GM12892 (cell line): ENCODE measurements around the gene GOLPH3L. TPM values are rescaled to one million over a fixed set of nuclear protein-coding genes. Genes with fewer than 3 reads are reported as not detected.
"Not testable (repeated sequence)": the region's sequence is repeated elsewhere in the genome, so short reads cannot be mapped to it uniquely, and the experiment has no call there.

Experiments
- DNase-seq: peaks from one replicate; pipeline ENCODE4 v3.0.0; 2011; ENCODE audit not compliant: insufficient read length
- FAIRE-seq: peaks from 2 replicates; lab custom pipeline; 2011; peaks lifted over from hg19 to GRCh38; lab: Jason Lieb, UNC
- POLR2A ChIP-seq: IDR thresholded peaks from 2 replicates; pipeline ENCODE4 v1.6.1; 2011; ENCODE audit warnings: low read depth, low read length, control low read depth
- POLR2AphosphoS5 ChIP-seq: IDR thresholded peaks from 2 replicates; pipeline ENCODE4 v1.6.1; 2011; ENCODE audit warnings: low read depth, low read length, control low read depth
- TAF1 ChIP-seq: IDR thresholded peaks from 2 replicates; pipeline ENCODE4 v1.6.1; 2011; ENCODE audit warnings: low read depth, mild to moderate bottlenecking, control low read depth, low read length, borderline replicate concordance
- polyA plus RNA-seq: library from polyadenylated mRNA; unstranded; fragments of >200 nt; gene quantifications from one replicate; pipeline ENCODE4 v1.2.1, GENCODE V29; 2012; ENCODE audit warnings: missing spikeins, inconsistent platforms; ENCODE audit not compliant: missing spikeins

The GOLPH3L gene
- 35.8 TPM for polyA plus RNA-seq

- peak; percentile 49 for DNase-seq
- peak; percentile 99 for FAIRE-seq
- TF ChIP-seq TAF1 = no peak
- no peak for TF ChIP-seq POLR2A
- no peak for TF ChIP-seq POLR2AphosphoS5
Measured at GRCh38 chr1:150696995-150697927, at the start of gene GOLPH3L. Gene GOLPH3L (minus strand): TSS chr1:150697154. CDS start chr1:150694838, 2,316 bp downstream.

GRCh38 chr1:150730130-150730721 is 33.3 kb upstream of the GOLPH3L start:
- DNase-seq (no peak), FAIRE-seq (no peak)
- TF ChIP-seq POLR2AphosphoS5 = no peak
- TF ChIP-seq TAF1 = no peak
- TF ChIP-seq POLR2A = no peak

GRCh38 chr1:150724336-150724735 is 27.4 kb upstream of the GOLPH3L start:
- DNase-seq (no peak), FAIRE-seq (no peak)
- TF ChIP-seq POLR2A (no peak), TAF1 (no peak), POLR2AphosphoS5 (no peak)

- TF ChIP-seq TAF1 (no peak), POLR2AphosphoS5 (no peak), POLR2A (no peak)
- FAIRE-seq (no peak), DNase-seq (no peak)
Measured at GRCh38 chr1:150720703-150721102, 23.7 kb upstream of the GOLPH3L start, which contains the start of gene HORMAD1. Gene HORMAD1 (minus strand): TSS chr1:150720895. CDS start chr1:150719505, 1,390 bp downstream.

- DNase-seq = no peak
- no peak for TF ChIP-seq POLR2AphosphoS5
- no peak for TF ChIP-seq POLR2A
- no peak for TF ChIP-seq TAF1
- FAIRE-seq = no peak
Measured at GRCh38 chr1:150720098-150720497, 23.1 kb upstream of the GOLPH3L start.

GRCh38 chr1:150718225-150718891 is 21.4 kb upstream of the GOLPH3L start:
- no peak for FAIRE-seq

GRCh38 chr1:150709031-150709430 is 12.1 kb upstream of the GOLPH3L start:
- peak; percentile 61 for FAIRE-seq
- DNase-seq = not testable (repeated sequence)

More at GRCh38 chr1:150718225-150718891, 21.4 kb upstream of the GOLPH3L start:
- TF ChIP-seq POLR2AphosphoS5 = no peak
- no peak for TF ChIP-seq POLR2A
- no peak for TF ChIP-seq TAF1
- DNase-seq = no peak

- no peak for TF ChIP-seq TAF1
- TF ChIP-seq POLR2A = no peak
- no peak for TF ChIP-seq POLR2AphosphoS5
- DNase-seq (no peak), FAIRE-seq (no peak)
Measured at GRCh38 chr1:150708595-150708994, 11.6 kb upstream of the GOLPH3L start.

- no peak for FAIRE-seq
- DNase-seq = no peak
- TF ChIP-seq TAF1 (no peak), POLR2AphosphoS5 (no peak), POLR2A (no peak)
Measured at GRCh38 chr1:150706091-150706490, 9.1 kb upstream of the GOLPH3L start.

- no peak for FAIRE-seq
Measured at GRCh38 chr1:150703427-150703826, 6.5 kb upstream of the GOLPH3L start.

GRCh38 chr1:150696590-150696989 is 364 bp downstream of the GOLPH3L start:
- TF ChIP-seq POLR2AphosphoS5 (no peak), POLR2A (no peak), TAF1 (no peak)
- no peak for DNase-seq
- FAIRE-seq = no peak

More at GRCh38 chr1:150703427-150703826, 6.5 kb upstream of the GOLPH3L start:
- no peak for TF ChIP-seq TAF1
- TF ChIP-seq POLR2AphosphoS5 = no peak
- TF ChIP-seq POLR2A = no peak
- DNase-seq = no peak
